DMS79 (cell line): Measurements from ENCODE around the gene RHBDD1.

Source experiments
- DNase-seq: peaks from one replicate; lab custom pipeline; 2025; lab: John Stamatoyannopoulos, UW

The RHBDD1 gene

DNA sequence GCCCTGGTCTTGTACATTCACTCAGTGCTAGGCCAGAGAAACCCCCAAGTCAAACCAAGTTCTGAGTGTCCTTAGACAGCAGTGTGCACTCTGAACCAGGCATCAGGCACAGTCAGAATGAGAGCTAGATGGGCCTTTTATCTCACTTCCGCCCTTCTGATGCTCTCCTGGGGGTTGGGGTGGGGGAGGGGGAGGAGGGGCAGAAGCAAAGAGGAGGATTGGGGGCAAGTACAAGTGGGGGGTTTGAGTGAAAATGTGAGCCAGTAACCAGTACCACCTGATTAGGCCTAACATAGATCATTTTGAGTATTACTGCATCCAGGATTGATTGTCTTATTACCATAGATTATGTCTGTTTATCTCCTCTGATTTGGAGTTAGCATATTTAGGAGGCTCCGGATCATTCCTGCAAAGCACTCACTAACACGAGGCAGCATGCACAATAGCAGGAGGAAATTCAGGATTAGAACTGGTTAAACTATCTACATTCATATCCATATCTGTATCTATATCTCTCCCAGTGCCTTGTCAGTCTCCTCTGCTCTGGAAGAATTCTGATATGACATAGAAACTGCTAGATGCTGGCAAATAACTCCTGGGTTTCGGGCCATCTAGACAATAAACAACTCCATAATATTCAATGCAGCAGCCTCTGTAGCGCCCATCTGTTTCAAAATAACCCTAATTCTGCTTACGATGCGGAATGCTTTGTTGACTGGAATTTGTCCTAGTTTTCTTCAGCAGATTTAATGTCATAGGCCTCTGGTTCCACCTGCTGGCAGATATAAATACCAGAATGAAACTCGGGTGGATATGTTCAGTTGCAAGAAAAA lies 149.1 kb downstream of the RHBDD1 start:
- DNase-seq = no peak

DNA sequence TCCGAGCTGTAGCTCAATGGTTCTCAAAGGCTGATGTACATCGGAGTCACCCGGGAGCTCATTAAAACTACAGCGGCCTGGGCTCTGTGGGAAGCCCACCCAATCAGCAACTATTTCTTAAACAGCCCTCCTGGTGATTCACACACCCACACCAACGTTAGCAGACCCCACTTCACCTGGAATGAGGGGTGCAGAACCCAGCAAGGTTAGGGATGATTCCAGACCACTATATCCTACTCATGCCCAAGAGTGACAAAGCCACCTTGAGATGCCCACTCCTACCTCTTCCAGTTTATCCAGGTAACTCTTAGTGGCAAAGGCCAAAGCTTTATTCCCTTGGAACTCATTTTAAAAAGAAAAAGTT lies 149.7 kb downstream of the RHBDD1 start:
- no peak for DNase-seq

DNA sequence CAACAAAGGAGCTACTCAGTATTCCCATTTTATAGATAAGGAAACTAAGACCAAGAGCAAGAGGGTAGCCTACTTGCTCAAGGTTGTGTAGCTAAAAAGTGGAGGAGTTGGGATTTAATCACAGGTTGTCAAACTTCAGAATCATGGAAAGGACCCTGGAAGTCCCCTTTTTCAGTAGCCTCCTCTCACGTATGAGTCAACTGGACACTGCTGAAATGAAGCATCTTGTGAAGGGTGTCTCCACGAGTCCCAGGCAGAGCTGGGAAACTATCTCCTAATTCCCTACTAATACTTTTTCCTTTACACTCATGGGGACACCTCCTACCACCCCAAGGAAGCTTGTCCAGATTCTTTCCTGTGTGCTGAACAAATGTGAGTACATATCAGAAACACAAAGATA lies 155.8 kb downstream of the RHBDD1 start:
- DNase-seq = no peak

DNA sequence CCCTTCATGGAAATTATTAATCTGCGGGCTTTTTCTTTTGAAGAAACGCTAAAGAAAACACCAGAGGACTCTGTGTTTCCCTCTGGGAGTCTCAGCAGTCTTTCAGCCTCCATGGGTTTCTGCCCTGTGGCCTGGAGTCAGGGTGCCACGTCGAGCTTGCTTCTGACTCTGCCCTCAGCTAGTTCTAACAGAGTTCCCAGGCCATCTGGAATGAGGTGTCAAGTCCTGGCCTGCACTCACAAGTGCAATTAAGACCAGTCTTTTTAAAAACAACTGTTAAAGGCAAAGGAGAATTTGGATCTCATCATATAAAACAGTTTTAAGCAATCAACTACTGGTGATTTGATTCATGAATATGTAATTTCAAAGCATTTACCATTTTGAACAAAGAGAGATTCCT lies 157.3 kb downstream of the RHBDD1 start:
- no peak for DNase-seq

GRCh38 chr2:226994775-226995174 lies 158.9 kb downstream of the RHBDD1 start:
- no peak for DNase-seq

GRCh38 chr2:226995625-226996041 lies 159.8 kb downstream of the RHBDD1 start:
- no peak for DNase-seq

DNA sequence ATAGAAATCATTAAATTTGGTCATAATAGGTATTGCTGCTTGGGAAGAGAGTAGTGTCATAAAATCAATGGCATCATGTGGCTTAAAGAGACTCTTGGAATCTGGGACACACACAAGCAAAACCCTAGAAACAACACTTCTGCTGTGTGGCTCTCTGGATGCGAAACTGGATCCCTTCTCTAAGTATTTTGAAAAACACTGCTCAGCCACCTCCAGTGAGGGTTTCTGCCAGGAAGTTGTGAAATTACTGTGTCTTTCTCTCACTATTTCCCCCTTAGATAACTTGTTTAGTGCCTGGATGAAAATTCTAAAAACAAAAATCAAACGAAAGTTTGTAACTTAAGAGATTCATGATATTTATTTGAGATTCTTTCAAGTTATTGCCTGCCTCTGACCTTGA lies 163.8 kb downstream of the RHBDD1 start:
- no peak for DNase-seq

DNA sequence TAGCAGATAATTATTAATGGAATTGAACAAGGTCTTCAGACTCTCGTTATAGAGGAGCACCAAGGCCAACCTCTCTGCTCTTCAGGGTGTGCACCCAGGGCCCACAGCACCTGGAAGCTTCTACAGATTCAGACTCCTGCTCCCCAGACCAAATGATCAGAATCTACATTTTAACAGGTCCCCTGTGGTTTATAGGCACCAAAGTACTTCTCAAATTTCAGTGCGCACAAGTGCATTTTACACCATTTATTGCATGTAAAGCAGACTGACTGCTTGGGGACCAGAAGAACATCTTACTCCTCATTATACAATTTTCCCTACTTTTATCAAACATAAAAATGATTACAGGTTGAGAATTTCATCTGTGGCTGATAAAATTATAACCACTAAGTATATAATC lies 164.3 kb downstream of the RHBDD1 start:
- no peak for DNase-seq

- no peak for DNase-seq
Observed at GRCh38 chr2:227004482-227004881, 168.6 kb downstream of the RHBDD1 start.

- no peak for DNase-seq
Observed at GRCh38 chr2:227006189-227006897, 170.5 kb downstream of the RHBDD1 start.

DNA sequence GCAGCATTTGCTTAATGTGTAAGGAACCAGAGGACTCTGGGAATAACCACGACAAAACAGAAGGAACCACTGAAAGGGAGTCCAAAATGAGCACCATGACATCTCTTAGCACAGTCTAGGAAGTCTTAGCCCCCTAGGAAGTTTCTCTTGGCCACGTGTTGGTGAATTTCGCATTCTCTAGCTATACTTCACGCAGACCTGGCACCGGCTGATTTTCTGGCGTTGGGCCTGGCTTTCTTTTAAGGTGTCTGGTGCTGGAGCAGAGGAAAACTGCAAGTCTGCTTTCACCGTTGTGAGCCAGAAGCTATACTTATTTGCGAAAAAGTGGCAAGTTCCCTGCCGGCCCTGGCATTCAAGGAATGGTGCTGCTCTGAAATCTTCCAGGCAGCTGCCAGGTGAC lies 171.3 kb downstream of the RHBDD1 start:
- DNase-seq = no peak

GRCh38 chr2:227007940-227008339 lies 172.1 kb downstream of the RHBDD1 start:
- DNase-seq = no peak

DNA sequence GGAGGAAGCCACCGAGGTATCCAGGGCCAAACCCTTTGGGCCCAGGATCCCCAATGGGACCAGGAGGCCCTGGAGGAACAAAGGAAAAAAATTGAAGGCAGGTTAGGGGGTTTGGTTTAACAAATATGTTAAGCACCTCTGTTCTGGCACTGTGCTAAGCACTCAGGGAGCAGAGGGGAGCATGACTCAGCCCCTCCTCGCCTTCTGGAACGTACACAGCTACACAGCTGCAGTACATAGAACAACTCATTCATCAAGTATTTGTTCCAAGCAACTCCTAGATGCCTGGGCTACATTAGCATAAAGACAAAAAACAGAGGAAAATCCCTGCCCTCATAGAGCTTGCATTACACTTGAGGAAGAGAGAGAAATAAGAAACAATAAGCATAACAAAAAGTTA lies 174.6 kb downstream of the RHBDD1 start:
- DNase-seq = no peak

GRCh38 chr2:227013330-227013729 lies 177.5 kb downstream of the RHBDD1 start:
- DNase-seq = no peak

DNA sequence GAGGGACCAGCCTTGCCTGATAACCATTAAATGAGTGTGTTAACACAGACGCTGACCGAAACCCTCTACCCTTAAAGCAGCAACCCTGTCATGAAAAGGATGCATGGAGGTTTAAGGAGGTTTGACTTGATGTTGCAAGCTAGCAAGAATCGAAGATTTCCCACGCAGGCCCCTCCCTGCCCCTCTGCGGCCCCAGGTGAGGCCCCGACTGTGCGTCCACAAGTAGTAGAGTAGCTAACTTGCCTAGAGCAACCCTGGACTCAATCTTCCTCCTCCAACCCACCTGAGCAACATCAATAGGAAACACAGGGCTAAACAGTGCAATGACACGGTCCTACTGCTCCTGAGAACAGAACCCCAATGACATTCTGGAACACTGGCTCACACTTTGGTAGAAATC lies 178.0 kb downstream of the RHBDD1 start:
- no peak for DNase-seq

- no peak for DNase-seq
Observed at GRCh38 chr2:227016894-227017293, 181.0 kb downstream of the RHBDD1 start.

- no peak for DNase-seq
Observed at GRCh38 chr2:227020416-227020815, 184.6 kb downstream of the RHBDD1 start.

DNA sequence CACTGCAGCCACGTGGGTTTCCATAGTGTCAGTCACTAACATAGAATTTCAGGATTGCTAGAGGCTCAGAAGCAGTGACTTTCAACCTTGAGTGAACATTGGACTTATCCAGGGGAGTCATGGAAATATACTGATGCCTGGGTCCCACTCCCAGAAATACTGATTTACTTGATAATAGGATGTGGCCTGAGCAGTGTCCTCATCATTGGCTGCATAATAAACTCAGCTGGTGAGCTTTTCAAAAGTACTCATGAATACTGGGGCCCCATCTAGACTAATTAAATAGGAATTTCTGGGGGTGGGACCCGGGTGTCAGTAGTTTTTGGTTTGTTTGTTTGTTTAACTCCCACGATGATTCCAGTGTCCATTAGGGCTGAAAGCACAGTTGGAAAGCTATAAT lies 186.8 kb downstream of the RHBDD1 start:
- DNase-seq = no peak

DNA sequence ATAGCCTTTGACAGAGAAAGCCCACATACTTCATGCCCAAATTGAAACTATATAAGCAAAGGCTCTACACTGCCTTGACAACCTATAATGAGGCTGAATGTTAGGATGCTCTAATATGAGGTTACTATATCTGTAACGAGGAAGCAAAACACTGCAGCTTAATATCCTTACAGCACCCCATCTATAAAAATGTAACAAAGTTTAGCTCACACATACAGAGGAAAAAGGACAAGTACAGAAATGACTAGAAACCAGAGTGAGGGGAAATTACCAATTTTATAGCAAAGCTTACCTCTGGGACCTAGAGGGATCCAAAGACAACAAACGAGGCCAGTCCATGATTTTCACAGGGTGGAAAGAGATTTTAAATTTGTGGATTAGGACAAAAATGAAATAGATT lies 189.7 kb downstream of the RHBDD1 start:
- DNase-seq = no peak

- DNase-seq = no peak
Observed at GRCh38 chr2:227029426-227030105, 193.7 kb downstream of the RHBDD1 start.

- no peak for DNase-seq
Observed at GRCh38 chr2:227030789-227031188, 194.9 kb downstream of the RHBDD1 start.

- no peak for DNase-seq
Observed at GRCh38 chr2:227031379-227031778, 195.5 kb downstream of the RHBDD1 start.
